Measurements from ENCODE around the gene NUDT16L1. TPM values are rescaled to one million over a fixed set of nuclear protein-coding genes. Genes with fewer than 3 reads are reported as not detected.
A peak's percentile ranks its signal among the peaks of the same experiment; 100 is the strongest.

The NUDT16L1 gene
- total and polyA plus RNA-seq, 9 of the 15 experiments (the other 6 are each of a cell fraction or from before 2014, with no cell fraction given) = 1.4 to 37.6 (median 13.7) TPM

- no peak for DNase-seq (ENCODE audit: extremely low read depth in 1 of 4, low spot score in 3 of 4)
- Histone ChIP-seq H3K4me3 (no peak overlapping the region), H3K36me3 (ENCODE audit: control insufficient read depth, insufficient read depth, low read length) (peaks cover 66% of the 10 kb centered on the region; the same call in 2 of the 3 replicates), H3K4me2 (ENCODE audit: insufficient read depth, low read length) (no peak overlapping the region), H3K27ac (ENCODE audit: extremely low read depth, low read depth, low read length) (no peak overlapping the region), H3K27me3 (ENCODE audit: control insufficient read depth in 2 of 2, insufficient read depth in 2 of 2, low read length in 2 of 2) (no peaks in the 10 kb centered on the region), H4K20me1 (replicated peaks; ENCODE audit: control insufficient read depth, insufficient read depth, low read length) (peaks cover 8% of the 10 kb centered on the region; the same call in 1 of the 2 replicates), H2AFZ (ENCODE audit: low read depth, low read length) (no peak overlapping the region), H3K4me1 (replicated peaks in 1 of 2; ENCODE audit: control insufficient read depth in 2 of 2, insufficient read depth in 2 of 2, low read length in 2 of 2) (peaks cover 0 to 66% of the 10 kb centered on the region in 2 experiments; a peak in 3 of 5 replicates), H3K9me3 (replicated peaks; ENCODE audit: control insufficient read depth, insufficient read depth, low read depth, low read length) (no peaks in the 10 kb centered on the region), H3K79me2 (ENCODE audit: control insufficient read depth, insufficient read depth, low read length) (peaks cover 12% of the 10 kb centered on the region), H3K9me1 (ENCODE audit: control insufficient read depth, insufficient read depth, low read length) (peaks cover 3% of the 10 kb centered on the region), H3K9ac (ENCODE audit: insufficient read depth in 1 of 2, low read depth in 2 of 2, low read length in 2 of 2) (peak overlapping the region in 1 of 2 experiments; percentile 33; a peak in 1 of 4 replicates)
- CTCF ChIA-PET (ENCODE audit: low intra/inter-chr PET ratio) = no interaction called here
- no TSS peak for BruUV-seq (replicated peaks)
- ATAC-seq = no peak
- POLR2A ChIA-PET = interaction anchor here (0.6 to 1.7 kb wide), 9 partner anchors 8 to 263 kb away, joined by 3 to 11 read pairs (median 3); no protein-coding TSS in a partner anchor
- peak; percentile 49 for FAIRE-seq
- 81% methylated on average over 18 of the region's 19 CpGs for whole genome bisulfite sequencing (ENCODE audit: insufficient coverage, low coverage, missing lambda C conversion rate)
- intact Hi-C loops (cut with micrococcal nuclease) = no loop called here
- in situ Hi-C loops (cut with MboI) = no loop called here
- no peak for TF ChIP-seq ZNF197 (CRISPR knock-in tag; IDR thresholded peaks at IDR 0.05; ENCODE audit: low read depth)
- no peak for TF ChIP-seq RBM17 (IDR thresholded peaks at IDR 0.05; ENCODE audit: borderline replicate concordance, low read depth, low read length)
- TF ChIP-seq RBFOX2 (IDR thresholded peaks at IDR 0.05; ENCODE audit: low read depth, low read length) = peak; percentile 35; the same call in 1 of the 2 replicates
- TF ChIP-seq XRCC5 (IDR thresholded peaks at IDR 0.05; ENCODE audit: low read depth, low read length) = no peak
- no peak for TF ChIP-seq GABPB2 (CRISPR knock-in tag; conservative IDR thresholded peaks at IDR 0.05)
- TF ChIP-seq ZNF586 (CRISPR knock-in tag; conservative IDR thresholded peaks at IDR 0.05) = no peak
- TF ChIP-seq ARID3B (CRISPR knock-in tag; IDR thresholded peaks at IDR 0.05; ENCODE audit: borderline replicate concordance) = no peak
- TF ChIP-seq USF2 (CRISPR knock-in tag; IDR thresholded peaks at IDR 0.05) = no peak
- 0 out of 2 replicates have a peak, but pooled peaks have one; percentile 50 for TF ChIP-seq POLR2G (IDR thresholded peaks at IDR 0.05; ENCODE audit: low read depth, low read length)
- TF ChIP-seq BRCA1 (IDR thresholded peaks at IDR 0.05) = no peak
- no peak for TF ChIP-seq BRCA1 (CRISPR knock-in tag; IDR thresholded peaks at IDR 0.05)
- peak; percentile 67 for TF ChIP-seq TFE3 (CRISPR knock-in tag; IDR thresholded peaks at IDR 0.05)
- TF ChIP-seq HLTF (IDR thresholded peaks at IDR 0.05) = no peak
- TF ChIP-seq RBM15 (IDR thresholded peaks at IDR 0.05; ENCODE audit: insufficient read depth, low read length) = no peak
- TF ChIP-seq BMI1 (IDR thresholded peaks at IDR 0.05; ENCODE audit: low read length) = no peak
- TF ChIP-seq TRIM24 (IDR thresholded peaks at IDR 0.05) = no peak
- TF ChIP-seq GTF2A2 (tag; IDR thresholded peaks at IDR 0.05) = no peak
- TF ChIP-seq ILF3 (IDR thresholded peaks at IDR 0.05; ENCODE audit: borderline replicate concordance) = no peak
Measured at GRCh38 chr16:4696172-4696904, 3.0 kb downstream of the NUDT16L1 start.
